Gastrocnemius medialis (tissue), 4 donors: Measurements from ENCODE around the gene ARHGAP10. TPM values are rescaled to one million over a fixed set of nuclear protein-coding genes. Genes with fewer than 3 reads are reported as not detected.

ENCODE experiments used
- ATAC-seq, 2 donors: fragments of 150-250 bp; one replicate each; pipeline ENCODE4 v1.9.1; 2016
- DNase-seq, 2 donors: peaks; one replicate each; pipeline ENCODE4 v3.0.0-alpha.2; 2019
- H3K27ac ChIP-seq, 4 donors: fragments of 200-600 bp; sonication (generic); 1 replicate in 1 of 4; 2 replicates in 3 of 4; pipeline ENCODE4 v1.5.1; 2016 to 2018; ENCODE audit warnings: mild to moderate bottlenecking in 2 of 4, moderate library complexity in 1 of 4
- H3K27me3 ChIP-seq, 3 donors: fragments of 200-600 bp; sonication (generic) in 2 of 3; 1 replicate in 1 of 3; 2 replicates in 2 of 3; pipeline versions ENCODE4 v1.5.1 to v1.6.0; 2016 to 2019; ENCODE audit warnings: mild to moderate bottlenecking in 1 of 3, moderate library complexity in 1 of 3
- H3K36me3 ChIP-seq, 2 donors: fragments of 200-600 bp; sonication (generic) in 1 of 2; one replicate each; pipeline ENCODE4 v1.5.1; 2017 to 2018
- H3K4me1 ChIP-seq, 2 donors: fragments of 200-600 bp; sonication (generic) in 1 of 2; one replicate each; pipeline ENCODE4 v1.5.1; 2016 to 2017; ENCODE audit warnings: mild to moderate bottlenecking in 2 of 2
- H3K4me3 ChIP-seq, 4 donors: fragments of 200-600 bp; sonication (generic) in 3 of 4; 1 replicate in 1 of 4; 2 replicates in 3 of 4; pipeline ENCODE4 v1.5.1; 2016 to 2019; ENCODE audit warnings: mild to moderate bottlenecking in 2 of 4
- H3K9me3 ChIP-seq, 3 donors: fragments of 200-600 bp; sonication (generic) in 2 of 3; 1 replicate in 1 of 3; 2 replicates in 2 of 3; pipeline ENCODE4 v1.5.1; 2016 to 2019
- CTCF ChIP-seq, 5 experiments: fragments of 450-650 bp in 3 of 5; fragments of 200-600 bp in 2 of 5; sonication (generic) in 2 of 5; IDR thresholded peaks in 4 of 5; conservative IDR thresholded peaks in 1 of 5; 1 replicate in 4 of 5; 2 replicates in 1 of 5; pipeline ENCODE4 v1.5.1; 2016 to 2019; ENCODE audit warnings: antibody characterized with exemption in 5 of 5, mild to moderate bottlenecking in 3 of 5, moderate library complexity in 3 of 5
- POLR2A ChIP-seq, 2 donors: fragments of 450-650 bp; IDR thresholded peaks; one replicate each; pipeline ENCODE4 v1.6.1; 2017; ENCODE audit warnings: antibody characterized with exemption in 2 of 2, mild to moderate bottlenecking in 2 of 2, moderate library complexity in 2 of 2
- in situ Hi-C, 4 donors: fragments of 200-750 bp; cut with MboI; loops; one replicate each; pipeline versions ENCODE4 v1.15.0 to v1.8.0; 2017; ENCODE audit warnings: low sequenced_read_pairs in 4 of 4
- intact Hi-C: fragments of 100-400 bp; cut with DNase I; formaldehyde crosslinking; loops from one replicate; pipeline ENCODE4 v1.15.1; 2023; ENCODE audit warnings: low total_unique reads
- total RNA-seq, 4 donors: library from RNA; depleted of rRNA; stranded (reverse); fragments of >200 nt; gene quantifications; one replicate each; pipeline versions ENCODE4 v1.1.0 to v1.2.3, GENCODE V29; 2016

ARHGAP10 gene
- total RNA-seq, 4 donors from 2014 or later, result 22.1 to 34.6 (median 28.0) TPM

- no peaks in the 10 kb centered on the region for H3K36me3 ChIP-seq
- no peaks in the 10 kb centered on the region for H3K27me3 ChIP-seq
- H3K4me1 ChIP-seq, result no peaks in the 10 kb centered on the region
- ATAC-seq, result no peak
- TF ChIP-seq POLR2A (IDR thresholded peaks at IDR 0.05) (no peak), CTCF (IDR thresholded peaks at IDR 0.05 in 4 of 5, conservative IDR thresholded peaks at IDR 0.05 in 1 of 5) (no peak)
- no peak overlapping the region for H3K27ac ChIP-seq
- H3K9me3 ChIP-seq, result no peaks in the 10 kb centered on the region
- in situ Hi-C loops (no loop called here), intact Hi-C loops (no loop called here)
- no peak overlapping the region for H3K4me3 ChIP-seq
- no peak for DNase-seq
Measured at GRCh38 chr4:147725673-147726072, 6.2 kb upstream of the ARHGAP10 start.

- ATAC-seq (no peak), DNase-seq (no peak)
- no peak for TF ChIP-seq CTCF (IDR thresholded peaks at IDR 0.05 in 4 of 5, conservative IDR thresholded peaks at IDR 0.05 in 1 of 5)
- no peak for TF ChIP-seq POLR2A (IDR thresholded peaks at IDR 0.05)
- Histone ChIP-seq H3K36me3 (no peaks in the 10 kb centered on the region), H3K27me3 (no peaks in the 10 kb centered on the region), H3K4me1 (peaks cover 0 to 4% of the 10 kb centered on the region in 2 donors), H3K9me3 (no peaks in the 10 kb centered on the region), H3K4me3 (no peak overlapping the region), H3K27ac (no peak overlapping the region)
- in situ Hi-C loops, result no loop called here
- intact Hi-C loops, result no loop called here
Measured at GRCh38 chr4:147727476-147728028, 4.3 kb upstream of the ARHGAP10 start.

- no peaks in the 10 kb centered on the region for H3K27me3 ChIP-seq
- H3K4me3 ChIP-seq, result no peak overlapping the region
- DNase-seq, result no peak
- in situ Hi-C loops (no loop called here), intact Hi-C loops (loop anchor here (5.0 to 10.0 kb wide), 2 partner anchors 134 to 712 kb away; partner anchors contain the start of gene NR3C2)
- TF ChIP-seq POLR2A (IDR thresholded peaks at IDR 0.05), result no peak
- peak in 1 of 5 experiments; percentile 15 for TF ChIP-seq CTCF (IDR thresholded peaks at IDR 0.05 in 4 of 5, conservative IDR thresholded peaks at IDR 0.05 in 1 of 5)
- peaks cover 11 to 27% of the 10 kb centered on the region in 2 donors for H3K4me1 ChIP-seq
- no peak for ATAC-seq
- no peaks in the 10 kb centered on the region for H3K36me3 ChIP-seq
- H3K9me3 ChIP-seq, result no peaks in the 10 kb centered on the region
- H3K27ac ChIP-seq, result peak overlapping the region; percentile 84 to 97 (median 96)
Measured at GRCh38 chr4:147730333-147730732, 1.6 kb upstream of the ARHGAP10 start.

DNA sequence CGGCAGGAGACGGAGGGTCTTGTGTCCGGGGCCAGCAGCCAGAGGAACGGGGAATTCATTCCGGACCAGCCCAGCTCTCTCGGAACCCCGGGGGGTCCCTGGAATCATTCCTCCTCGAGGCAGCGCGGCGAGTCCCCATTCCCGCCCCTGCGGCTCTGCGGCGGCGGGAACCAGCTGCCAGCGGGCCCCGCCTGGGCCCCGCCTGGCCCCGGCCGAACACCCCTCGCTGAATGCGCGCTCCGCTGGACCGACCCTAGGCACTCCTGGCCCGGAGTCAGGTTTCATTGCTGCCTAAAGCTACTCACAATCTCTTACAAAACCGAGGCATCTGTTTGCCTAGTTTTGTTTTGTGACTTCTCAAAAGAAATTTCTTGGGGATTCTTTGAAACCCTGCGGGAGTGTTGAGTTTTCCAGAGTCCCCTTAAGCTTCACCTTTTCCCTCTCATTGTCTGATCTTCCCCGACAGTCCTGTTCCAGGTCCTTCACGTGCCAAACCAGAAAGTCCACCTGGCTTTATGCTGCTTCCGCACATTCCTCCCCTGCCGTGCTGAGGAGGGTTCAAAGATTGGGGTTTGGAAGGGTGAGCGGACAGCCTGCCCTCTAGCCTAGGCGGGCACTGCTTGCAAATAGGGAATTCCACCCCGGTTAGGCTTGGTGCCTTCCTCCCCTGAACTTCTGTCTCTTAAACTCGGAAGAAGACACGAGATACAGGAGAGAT lies 789 bp downstream of the ARHGAP10 start:
- in situ Hi-C loops (no loop called here), intact Hi-C loops (loop anchor here (2.0 to 10.0 kb wide), 4 partner anchors 24 to 710 kb away; partner anchors contain the start of gene NR3C2)
- Histone ChIP-seq H3K9me3 (no peaks in the 10 kb centered on the region), H3K36me3 (no peaks in the 10 kb centered on the region), H3K4me3 (peak overlapping the region; percentile 70 to 97 (median 90)), H3K27ac (peak overlapping the region; percentile 84 to 97 (median 96)), H3K27me3 (no peaks in the 10 kb centered on the region), H3K4me1 (peaks cover 22 to 49% of the 10 kb centered on the region in 2 donors)
- DNase-seq (peak in 1 of 2 donors; percentile 48), ATAC-seq (peak; percentile 46 to 50)
- TF ChIP-seq POLR2A (IDR thresholded peaks at IDR 0.05), result no peak
- no peak for TF ChIP-seq CTCF (IDR thresholded peaks at IDR 0.05 in 4 of 5, conservative IDR thresholded peaks at IDR 0.05 in 1 of 5)
